Type B pancreatic cell (in vitro differentiated cells): Measurements from ENCODE around the gene RPL5. TPM values are rescaled to one million over a fixed set of nuclear protein-coding genes. Genes with fewer than 3 reads are reported as not detected.

Experiments
- DNase-seq: peaks from one replicate; pipeline ENCODE4 v3.0.0; 2021; ENCODE audit warnings: mixed read lengths; ENCODE audit not compliant: unreplicated experiment; ENCODE audit errors: extremely low spot score
- H3K27ac Mint-ChIP-seq: 2 replicates; pipeline ENCODE4 v1.8.0; 2021; ENCODE audit warnings: mild to moderate bottlenecking, mixed read lengths
- H3K27me3 Mint-ChIP-seq: 2 replicates; pipeline ENCODE4 v1.8.0; 2021; ENCODE audit warnings: mixed read lengths
- H3K36me3 Mint-ChIP-seq: 2 replicates; pipeline ENCODE4 v1.8.0; 2021; ENCODE audit warnings: mixed read lengths
- H3K4me1 Mint-ChIP-seq: one replicate; pipeline ENCODE4 v1.8.0; 2021; ENCODE audit warnings: mixed read lengths; ENCODE audit not compliant: unreplicated experiment
- H3K4me3 Mint-ChIP-seq: 2 replicates; pipeline ENCODE4 v1.8.0; 2021; ENCODE audit warnings: mild to moderate bottlenecking, mixed read lengths
- H3K9me3 Mint-ChIP-seq: 2 replicates; pipeline ENCODE4 v1.8.0; 2021; ENCODE audit warnings: mixed read lengths
- total RNA-seq: library from RNA; stranded (reverse); gene quantifications from 2 replicates; pipeline ENCODE4 v1.2.1, GENCODE V29; 2021; ENCODE audit warnings: low replicate concordance
- TF ChIP-seq, protein P1 (sequence below): fragments of 200-600 bp; sonication (generic); conservative IDR thresholded peaks from 2 replicates; pipeline ENCODE4 v1.5.0; 2021; ENCODE audit warnings: antibody characterized with exemption, mild to moderate bottlenecking

Gene RPL5
- total RNA-seq, 1 donor from 2014 or later: 1,496 TPM

DNA sequence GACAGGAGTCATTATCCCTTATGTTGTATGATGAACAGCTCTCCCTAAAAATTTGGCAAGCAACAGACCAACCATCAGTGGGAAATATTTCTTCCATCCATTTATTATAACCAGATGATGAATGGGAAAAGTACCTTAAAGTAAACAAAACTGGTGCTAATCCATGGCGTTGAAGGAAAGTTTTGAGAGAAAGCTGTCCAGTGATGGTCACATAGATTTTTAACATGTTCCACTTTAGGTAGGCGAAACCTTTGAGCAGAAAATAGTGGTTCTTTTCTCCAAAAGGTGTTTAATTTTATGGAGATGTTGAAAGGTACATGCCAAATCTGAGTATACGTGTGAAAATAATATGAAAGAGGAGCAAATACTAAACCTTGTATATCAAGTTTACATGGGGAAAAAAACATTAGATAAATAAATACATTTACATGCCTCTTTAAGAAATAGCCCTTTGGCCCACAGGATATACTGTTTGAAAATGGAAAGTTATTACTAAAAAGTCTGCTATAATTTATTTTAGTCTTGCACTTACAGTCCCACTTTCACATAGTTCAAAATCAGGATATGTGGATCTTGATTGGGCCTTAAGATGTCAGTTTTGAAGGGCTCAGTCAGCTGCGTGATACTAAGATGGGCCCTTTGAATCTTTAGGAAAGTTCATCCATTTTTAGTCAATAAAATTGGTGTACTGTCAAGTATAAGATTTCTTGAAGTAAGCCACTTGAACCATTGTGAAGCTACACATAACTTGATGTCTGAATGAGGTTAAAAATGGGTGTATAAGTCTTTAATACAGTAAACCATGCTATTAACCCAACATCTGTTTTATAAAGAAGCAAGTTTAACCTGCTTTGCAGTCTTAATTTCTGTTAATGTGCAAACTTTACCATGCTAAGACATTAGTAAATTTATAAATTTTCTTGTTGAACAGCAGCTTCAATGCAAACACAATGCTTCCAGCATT is 10.5 kb downstream of the RPL5 start:
- H3K27ac Mint-ChIP-seq: no peak overlapping the region
- no peak overlapping the region for H3K4me3 Mint-ChIP-seq
- H3K27me3 Mint-ChIP-seq: no peaks in the 10 kb centered on the region
- no peaks in the 10 kb centered on the region for H3K9me3 Mint-ChIP-seq
- DNase-seq: no peak
- TF ChIP-seq, protein P1, sequence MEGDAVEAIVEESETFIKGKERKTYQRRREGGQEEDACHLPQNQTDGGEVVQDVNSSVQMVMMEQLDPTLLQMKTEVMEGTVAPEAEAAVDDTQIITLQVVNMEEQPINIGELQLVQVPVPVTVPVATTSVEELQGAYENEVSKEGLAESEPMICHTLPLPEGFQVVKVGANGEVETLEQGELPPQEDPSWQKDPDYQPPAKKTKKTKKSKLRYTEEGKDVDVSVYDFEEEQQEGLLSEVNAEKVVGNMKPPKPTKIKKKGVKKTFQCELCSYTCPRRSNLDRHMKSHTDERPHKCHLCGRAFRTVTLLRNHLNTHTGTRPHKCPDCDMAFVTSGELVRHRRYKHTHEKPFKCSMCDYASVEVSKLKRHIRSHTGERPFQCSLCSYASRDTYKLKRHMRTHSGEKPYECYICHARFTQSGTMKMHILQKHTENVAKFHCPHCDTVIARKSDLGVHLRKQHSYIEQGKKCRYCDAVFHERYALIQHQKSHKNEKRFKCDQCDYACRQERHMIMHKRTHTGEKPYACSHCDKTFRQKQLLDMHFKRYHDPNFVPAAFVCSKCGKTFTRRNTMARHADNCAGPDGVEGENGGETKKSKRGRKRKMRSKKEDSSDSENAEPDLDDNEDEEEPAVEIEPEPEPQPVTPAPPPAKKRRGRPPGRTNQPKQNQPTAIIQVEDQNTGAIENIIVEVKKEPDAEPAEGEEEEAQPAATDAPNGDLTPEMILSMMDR: no peak
- H3K4me1 Mint-ChIP-seq: no peaks in the 10 kb centered on the region
- H3K36me3 Mint-ChIP-seq: peaks cover 50% of the 10 kb centered on the region

DNA sequence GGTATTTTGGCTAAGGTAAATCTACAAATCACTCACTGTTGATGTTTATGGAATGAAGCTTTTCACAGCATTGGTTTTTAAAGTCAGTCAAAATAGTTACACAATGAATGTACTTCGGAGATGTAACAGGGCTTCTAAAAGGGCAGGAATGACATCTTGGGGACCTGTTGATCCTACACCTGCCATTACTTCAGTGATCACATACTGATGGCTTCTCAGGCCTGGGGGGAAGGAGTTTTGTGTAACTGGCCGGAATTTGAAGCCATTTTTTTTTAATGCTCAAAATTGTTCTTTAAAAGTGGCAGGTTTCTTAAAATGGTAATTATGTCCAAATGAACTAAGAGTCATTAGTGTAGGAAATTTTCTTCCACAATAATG is 11.2 kb downstream of the RPL5 start:
- no peaks in the 10 kb centered on the region for H3K9me3 Mint-ChIP-seq
- H3K36me3 Mint-ChIP-seq: peaks cover 43% of the 10 kb centered on the region
- no peaks in the 10 kb centered on the region for H3K27me3 Mint-ChIP-seq
- DNase-seq: no peak
- no peak overlapping the region for H3K27ac Mint-ChIP-seq
- TF ChIP-seq, protein P1: no peak
- H3K4me1 Mint-ChIP-seq: no peaks in the 10 kb centered on the region
- H3K4me3 Mint-ChIP-seq: no peak overlapping the region

DNA sequence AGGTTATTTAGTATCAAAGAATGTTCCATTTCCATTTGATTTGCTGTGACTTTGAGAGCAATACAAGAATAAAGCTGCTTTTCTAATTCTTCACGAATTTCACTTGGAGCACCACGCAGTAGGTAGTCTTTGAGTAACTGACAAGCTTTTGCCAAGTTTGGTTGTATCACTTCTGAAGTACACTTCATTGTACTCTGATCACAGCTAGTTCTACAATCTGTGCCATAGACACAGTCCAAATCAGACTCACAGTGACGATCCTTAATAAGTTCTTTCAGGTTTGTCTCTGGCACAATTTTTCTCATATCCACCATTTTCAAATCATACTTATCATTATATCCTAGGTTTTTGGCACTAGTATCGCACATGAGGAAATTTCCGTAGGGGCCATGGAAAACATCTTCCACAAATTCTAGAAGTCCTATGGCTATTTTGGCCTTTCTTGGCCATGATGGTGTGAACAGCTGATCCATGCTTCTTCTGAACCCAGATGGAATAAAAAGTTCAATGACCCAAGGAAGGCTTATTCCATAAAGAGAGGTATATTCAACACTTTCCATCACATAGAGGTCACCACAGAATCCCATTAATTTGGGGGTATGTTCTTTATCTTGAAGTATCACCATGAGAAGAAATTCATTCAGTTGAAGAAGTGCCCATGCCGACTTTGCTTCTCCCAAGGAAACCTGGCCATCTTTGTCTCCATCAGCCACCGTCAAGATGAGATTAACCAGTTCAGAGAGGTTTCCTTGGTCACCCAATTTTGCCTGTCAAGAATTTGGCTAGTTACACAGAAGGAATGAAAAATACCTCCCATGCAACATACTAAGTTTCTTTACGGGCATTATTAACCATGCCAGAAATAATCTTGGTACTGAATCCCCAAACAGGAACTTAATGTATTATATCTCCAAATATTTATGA is 11.9 kb downstream of the RPL5 start:
- H3K9me3 Mint-ChIP-seq: no peaks in the 10 kb centered on the region
- DNase-seq: no peak
- no peaks in the 10 kb centered on the region for H3K4me1 Mint-ChIP-seq
- TF ChIP-seq, protein P1: no peak
- H3K27ac Mint-ChIP-seq: peak overlapping the region; percentile 9
- no peak overlapping the region for H3K4me3 Mint-ChIP-seq
- peaks cover 36% of the 10 kb centered on the region for H3K36me3 Mint-ChIP-seq
- no peaks in the 10 kb centered on the region for H3K27me3 Mint-ChIP-seq

DNA sequence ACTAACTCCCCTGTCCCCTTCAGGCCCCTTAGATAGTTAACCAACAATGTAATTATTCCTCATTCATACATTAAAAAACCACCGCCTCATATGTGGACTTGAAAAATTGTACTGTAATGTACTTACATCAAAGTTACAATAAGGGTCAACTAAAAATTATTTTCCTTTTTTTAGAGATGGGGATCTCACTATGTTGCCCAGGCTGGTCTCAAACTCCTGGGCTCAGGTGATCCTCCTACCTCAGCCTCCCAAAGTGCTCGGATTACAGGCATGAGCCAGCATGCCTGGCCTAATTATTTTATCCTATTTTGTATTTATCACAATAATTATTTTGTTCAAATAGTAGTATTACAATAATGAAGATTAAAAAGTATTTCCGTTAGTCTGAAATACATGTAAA is 12.6 kb downstream of the RPL5 start:
- no peaks in the 10 kb centered on the region for H3K9me3 Mint-ChIP-seq

DNA sequence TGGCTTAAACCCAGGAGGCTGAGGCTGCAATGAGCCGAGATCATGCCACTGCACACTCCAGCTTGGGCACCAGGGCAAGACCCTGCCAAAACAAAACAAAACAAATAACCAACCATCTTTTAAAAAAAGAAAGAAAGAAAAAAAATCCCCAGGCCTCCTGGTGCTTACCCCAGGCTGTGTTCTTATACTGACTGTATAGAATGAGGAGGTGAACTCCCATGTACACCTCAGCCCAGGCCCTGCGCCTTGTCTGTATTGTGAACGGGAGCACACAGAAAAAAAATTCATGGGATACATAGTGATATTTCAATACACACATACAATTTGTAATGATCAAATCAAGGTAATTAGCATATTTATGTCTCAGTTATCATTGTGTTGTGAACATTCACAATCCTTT is 14.1 kb downstream of the RPL5 start:
- DNase-seq: no peak
- Mint-ChIP-seq H3K4me1 (no peaks in the 10 kb centered on the region), H3K36me3 (peaks cover 21% of the 10 kb centered on the region), H3K9me3 (no peaks in the 10 kb centered on the region), H3K27ac (no peak overlapping the region), H3K27me3 (no peaks in the 10 kb centered on the region), H3K4me3 (no peak overlapping the region)
- TF ChIP-seq, protein P1: no peak

More for the DNA sequence above, 12.6 kb downstream of the RPL5 start:
- H3K27me3 Mint-ChIP-seq: no peaks in the 10 kb centered on the region
- DNase-seq: no peak
- no peak overlapping the region for H3K27ac Mint-ChIP-seq
- peaks cover 32% of the 10 kb centered on the region for H3K36me3 Mint-ChIP-seq
- H3K4me3 Mint-ChIP-seq: no peak overlapping the region
- H3K4me1 Mint-ChIP-seq: no peaks in the 10 kb centered on the region
- TF ChIP-seq, protein P1: no peak
